A549 treated with AZD2906 at 1 μM for 4 hours (cell line): ENCODE data around the gene RGPD3. TPM values are rescaled to one million over a fixed set of nuclear protein-coding genes. Genes with fewer than 3 reads are reported as not detected.

ENCODE experiments used
- total RNA-seq: library from RNA; stranded (reverse); fragments of 200-300 nt; extraction: Qiagen RNA extraction; gene quantifications from 5 replicates; pipeline ENCODE4 v1.2.3, GENCODE V29; 2022

The RGPD3 gene
- total RNA-seq, result 0.07 to 0.18 TPM (median 0.16 TPM) in 5 replicates

GRCh38 chr2:106468107-106468506, at the start of gene RGPD3:
TSS of gene RGPD3 (minus strand) at chr2:106468413. CDS start at chr2:106468288, 125 bp downstream.

GRCh38 chr2:106486551-106487385, 18.6 kb upstream of the RGPD3 start, which contains the start of gene CD8B2:
TSS of gene CD8B2 (plus strand) at chr2:106487364. CDS start at chr2:106487427, 63 bp downstream.

Other genes with a start within 250 kb of the RGPD3 start
- not detected in 5 replicates for gene CD8B2, start 19.0 kb upstream of the RGPD3 start, total RNA-seq